Astrocyte (in vitro differentiated cells and primary cell): ENCODE data around the gene VSNL1.
"Not testable (repeated sequence)": the region's sequence is repeated elsewhere in the genome, so short reads cannot be mapped to it uniquely, and the experiment has no call there.

Source experiments
- EZH2 ChIP-seq: IDR thresholded peaks from 2 replicates; pipeline ENCODE4 v1.6.1; 2012; ENCODE audit warnings: mild to moderate bottlenecking, low read length, inconsistent platforms; ENCODE audit not compliant: insufficient read depth
- TF ChIP-seq, protein P1 (sequence below): IDR thresholded peaks from 2 replicates; pipeline ENCODE4 v1.5.1; 2011; ENCODE audit warnings: low read depth, mild to moderate bottlenecking, inconsistent platforms, low read length, moderate library complexity; ENCODE audit not compliant: insufficient read depth

DNA sequence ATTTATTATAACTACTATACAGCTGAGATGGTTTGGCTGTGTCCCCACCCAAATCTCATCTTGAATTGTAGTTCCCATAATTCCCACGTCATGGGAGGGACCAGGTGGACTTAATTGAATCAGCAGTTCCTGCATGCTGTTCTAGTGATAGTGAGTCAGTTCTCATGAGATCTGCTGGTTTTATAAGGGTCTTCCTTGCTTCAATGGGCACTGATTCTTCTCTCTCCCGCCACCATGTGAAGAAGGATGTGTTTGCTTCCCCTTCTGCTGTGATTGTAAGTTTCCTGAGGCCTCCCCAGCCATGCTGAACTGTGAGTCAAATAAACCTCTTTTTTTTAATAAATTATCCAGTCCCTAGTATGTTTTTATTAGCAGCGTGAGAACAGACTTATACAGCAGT, 25.2 kb downstream of the VSNL1 start:
- TF ChIP-seq, protein P1, sequence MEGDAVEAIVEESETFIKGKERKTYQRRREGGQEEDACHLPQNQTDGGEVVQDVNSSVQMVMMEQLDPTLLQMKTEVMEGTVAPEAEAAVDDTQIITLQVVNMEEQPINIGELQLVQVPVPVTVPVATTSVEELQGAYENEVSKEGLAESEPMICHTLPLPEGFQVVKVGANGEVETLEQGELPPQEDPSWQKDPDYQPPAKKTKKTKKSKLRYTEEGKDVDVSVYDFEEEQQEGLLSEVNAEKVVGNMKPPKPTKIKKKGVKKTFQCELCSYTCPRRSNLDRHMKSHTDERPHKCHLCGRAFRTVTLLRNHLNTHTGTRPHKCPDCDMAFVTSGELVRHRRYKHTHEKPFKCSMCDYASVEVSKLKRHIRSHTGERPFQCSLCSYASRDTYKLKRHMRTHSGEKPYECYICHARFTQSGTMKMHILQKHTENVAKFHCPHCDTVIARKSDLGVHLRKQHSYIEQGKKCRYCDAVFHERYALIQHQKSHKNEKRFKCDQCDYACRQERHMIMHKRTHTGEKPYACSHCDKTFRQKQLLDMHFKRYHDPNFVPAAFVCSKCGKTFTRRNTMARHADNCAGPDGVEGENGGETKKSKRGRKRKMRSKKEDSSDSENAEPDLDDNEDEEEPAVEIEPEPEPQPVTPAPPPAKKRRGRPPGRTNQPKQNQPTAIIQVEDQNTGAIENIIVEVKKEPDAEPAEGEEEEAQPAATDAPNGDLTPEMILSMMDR, result not testable (repeated sequence)
- TF ChIP-seq EZH2, result not testable (repeated sequence)
